ENCODE measurements around the gene ZNF148.

Gene ZNF148

GRCh38 chr3:125280668-125281361 lies 94.3 kb downstream of the ZNF148 start:
- DNase-seq (ENCODE audit: low read depth in 2 of 2): peak; percentile 50 to 62

- no peak for DNase-seq (ENCODE audit: low read depth in 2 of 2)
These were observed 97.0 kb downstream of the ZNF148 start for GRCh38 chr3:125278155-125278554.

GRCh38 chr3:125271127-125271526 lies 104.0 kb downstream of the ZNF148 start:
- no peak for DNase-seq (ENCODE audit: low read depth in 2 of 2)

GRCh38 chr3:125267460-125267859 lies 107.7 kb downstream of the ZNF148 start:
- DNase-seq (ENCODE audit: low read depth in 2 of 2): no peak

- no peak for DNase-seq (ENCODE audit: low read depth in 2 of 2)
These were observed 108.2 kb downstream of the ZNF148 start for GRCh38 chr3:125266971-125267370.

- DNase-seq (ENCODE audit: low read depth in 2 of 2): no peak
These were observed 113.0 kb downstream of the ZNF148 start for GRCh38 chr3:125262161-125262560.

GRCh38 chr3:125261031-125261430 lies 114.1 kb downstream of the ZNF148 start:
- no peak for DNase-seq (ENCODE audit: low read depth in 2 of 2)

GRCh38 chr3:125260158-125260557 lies 115.0 kb downstream of the ZNF148 start:
- DNase-seq (ENCODE audit: low read depth in 2 of 2): no peak

- DNase-seq (ENCODE audit: low read depth in 2 of 2): no peak
These were observed 117.6 kb downstream of the ZNF148 start for GRCh38 chr3:125257536-125257935.

- no peak for DNase-seq (ENCODE audit: low read depth in 2 of 2)
These were observed 118.5 kb downstream of the ZNF148 start for GRCh38 chr3:125256675-125257074.

- no peak for DNase-seq (ENCODE audit: low read depth in 2 of 2)
These were observed 124.2 kb downstream of the ZNF148 start for GRCh38 chr3:125250973-125251372.

GRCh38 chr3:125246237-125246636 lies 128.9 kb downstream of the ZNF148 start:
- DNase-seq (ENCODE audit: low read depth in 2 of 2): no peak

GRCh38 chr3:125245521-125245920 lies 129.6 kb downstream of the ZNF148 start:
- peak; percentile 19 to 20 for DNase-seq (ENCODE audit: low read depth in 2 of 2)

- DNase-seq (ENCODE audit: low read depth in 2 of 2): no peak
These were observed 134.6 kb downstream of the ZNF148 start for GRCh38 chr3:125240496-125240895.

GRCh38 chr3:125239266-125239665 lies 135.9 kb downstream of the ZNF148 start:
- DNase-seq (ENCODE audit: low read depth in 2 of 2): no peak

GRCh38 chr3:125238759-125239158 lies 136.4 kb downstream of the ZNF148 start:
- no peak for DNase-seq (ENCODE audit: low read depth in 2 of 2)

- peak; percentile 49 to 57 for DNase-seq (ENCODE audit: low read depth in 2 of 2)
These were observed 138.7 kb downstream of the ZNF148 start for GRCh38 chr3:125236331-125236903.

- DNase-seq (ENCODE audit: low read depth in 2 of 2): no peak
These were observed 140.3 kb downstream of the ZNF148 start for GRCh38 chr3:125234831-125235230.

GRCh38 chr3:125232401-125232800 lies 142.7 kb downstream of the ZNF148 start:
- no peak for DNase-seq (ENCODE audit: low read depth in 2 of 2)

- DNase-seq (ENCODE audit: low read depth in 2 of 2): peak; percentile 43 to 47
These were observed 143.2 kb downstream of the ZNF148 start for GRCh38 chr3:125231895-125232294.

GRCh38 chr3:125229707-125230106 lies 145.4 kb downstream of the ZNF148 start:
- no peak for DNase-seq (ENCODE audit: low read depth in 2 of 2)

GRCh38 chr3:125229168-125229567 lies 146.0 kb downstream of the ZNF148 start:
- DNase-seq (ENCODE audit: low read depth in 2 of 2): no peak

GRCh38 chr3:125221831-125222230 lies 153.3 kb downstream of the ZNF148 start:
- no peak for DNase-seq (ENCODE audit: low read depth in 2 of 2)

Measured in fibroblast of skin of left quadriceps (primary cell).